ENCODE results near the gene BORCS8.

DNA sequence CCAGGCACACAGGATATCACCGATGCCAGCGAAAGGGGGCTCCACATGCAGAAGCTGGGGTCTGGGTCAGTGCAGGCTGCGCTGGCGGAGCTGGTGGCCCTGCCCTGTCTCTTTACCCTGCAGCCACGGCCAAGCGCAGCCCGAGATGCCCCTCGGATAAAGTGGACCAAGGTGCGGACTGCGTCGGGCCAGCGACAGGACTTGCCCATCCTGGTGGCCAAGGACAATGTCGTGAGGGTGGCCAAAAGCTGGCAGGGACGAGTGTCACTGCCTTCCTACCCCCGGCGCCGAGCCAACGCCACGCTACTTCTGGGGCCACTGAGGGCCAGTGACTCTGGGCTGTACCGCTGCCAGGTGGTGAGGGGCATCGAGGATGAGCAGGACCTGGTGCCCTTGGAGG, 27.0 kb upstream of the BORCS8 start:
- TF ChIP-seq, protein P1, sequence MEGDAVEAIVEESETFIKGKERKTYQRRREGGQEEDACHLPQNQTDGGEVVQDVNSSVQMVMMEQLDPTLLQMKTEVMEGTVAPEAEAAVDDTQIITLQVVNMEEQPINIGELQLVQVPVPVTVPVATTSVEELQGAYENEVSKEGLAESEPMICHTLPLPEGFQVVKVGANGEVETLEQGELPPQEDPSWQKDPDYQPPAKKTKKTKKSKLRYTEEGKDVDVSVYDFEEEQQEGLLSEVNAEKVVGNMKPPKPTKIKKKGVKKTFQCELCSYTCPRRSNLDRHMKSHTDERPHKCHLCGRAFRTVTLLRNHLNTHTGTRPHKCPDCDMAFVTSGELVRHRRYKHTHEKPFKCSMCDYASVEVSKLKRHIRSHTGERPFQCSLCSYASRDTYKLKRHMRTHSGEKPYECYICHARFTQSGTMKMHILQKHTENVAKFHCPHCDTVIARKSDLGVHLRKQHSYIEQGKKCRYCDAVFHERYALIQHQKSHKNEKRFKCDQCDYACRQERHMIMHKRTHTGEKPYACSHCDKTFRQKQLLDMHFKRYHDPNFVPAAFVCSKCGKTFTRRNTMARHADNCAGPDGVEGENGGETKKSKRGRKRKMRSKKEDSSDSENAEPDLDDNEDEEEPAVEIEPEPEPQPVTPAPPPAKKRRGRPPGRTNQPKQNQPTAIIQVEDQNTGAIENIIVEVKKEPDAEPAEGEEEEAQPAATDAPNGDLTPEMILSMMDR (conservative IDR thresholded peaks at IDR 0.05): no peak
- no peak for TF ChIP-seq ZFX (IDR thresholded peaks at IDR 0.05)

Data from C4-2B (cell line).